ENCODE measurements around the gene ENTR1.

The ENTR1 gene

DNA sequence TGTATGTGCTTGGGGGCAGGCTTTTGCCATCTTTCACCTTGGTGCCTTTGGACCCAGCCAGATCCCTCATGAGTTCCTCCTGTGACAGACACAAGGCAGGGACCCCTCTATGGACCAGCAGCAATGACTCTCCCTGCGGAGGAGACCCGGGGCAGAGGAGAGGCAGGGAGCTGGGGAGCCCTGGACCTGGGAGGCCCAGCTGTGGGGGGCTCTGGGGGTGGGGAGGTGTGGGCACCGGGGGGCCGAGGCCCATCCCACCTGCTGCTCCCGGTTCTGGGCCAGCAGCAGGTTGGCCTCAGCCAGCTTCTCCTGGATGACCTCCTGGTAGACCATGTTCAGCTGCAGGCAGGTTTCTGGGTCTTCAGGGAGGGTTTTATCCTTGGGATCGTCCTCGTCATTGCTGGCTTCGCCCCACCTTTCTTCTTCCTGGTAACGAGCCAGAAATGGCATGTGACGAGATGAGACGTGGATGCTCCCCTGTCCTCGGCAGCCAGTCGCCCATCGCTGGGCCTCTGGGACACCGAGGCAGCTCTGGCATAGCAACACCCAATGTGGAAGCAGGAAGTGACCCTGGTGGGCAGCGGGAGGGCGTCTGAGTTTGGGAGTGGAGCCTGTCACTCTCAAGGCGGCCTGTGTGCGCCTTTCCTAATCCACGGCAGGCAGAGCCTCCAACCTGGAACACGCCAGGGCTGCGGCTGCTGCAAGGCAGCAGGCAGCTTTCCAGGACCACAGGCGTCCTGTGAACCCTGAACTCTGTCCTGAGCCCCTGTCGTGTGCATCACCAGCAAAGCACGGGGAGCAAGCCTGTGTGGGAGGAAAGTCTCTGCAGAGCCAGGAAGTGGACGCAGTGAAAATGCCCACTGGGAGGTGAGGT, 14.8 kb downstream of the ENTR1 start:
- Histone ChIP-seq H3K9ac (ENCODE audit: low read length in 2 of 2) (no peak overlapping the region), H3K36me3 (ENCODE audit: control insufficient read depth in 2 of 2, insufficient read depth in 2 of 2, low read length in 2 of 2) (peaks cover 40 to 42% of the 10 kb centered on the region in 2 donors), H3K4me1 (ENCODE audit: control insufficient read depth, insufficient read depth, low read length) (peaks cover 22% of the 10 kb centered on the region), H3K27ac (ENCODE audit: low read length) (no peak overlapping the region), H3K27me3 (ENCODE audit: control insufficient read depth in 1 of 2, insufficient read depth in 2 of 2, low read length in 2 of 2) (no peaks in the 10 kb centered on the region), H3K4me3 (ENCODE audit: low read length in 2 of 2) (no peak overlapping the region), H3K9me3 (ENCODE audit: control insufficient read depth in 2 of 2, low read length in 2 of 2) (no peaks in the 10 kb centered on the region)

DNA sequence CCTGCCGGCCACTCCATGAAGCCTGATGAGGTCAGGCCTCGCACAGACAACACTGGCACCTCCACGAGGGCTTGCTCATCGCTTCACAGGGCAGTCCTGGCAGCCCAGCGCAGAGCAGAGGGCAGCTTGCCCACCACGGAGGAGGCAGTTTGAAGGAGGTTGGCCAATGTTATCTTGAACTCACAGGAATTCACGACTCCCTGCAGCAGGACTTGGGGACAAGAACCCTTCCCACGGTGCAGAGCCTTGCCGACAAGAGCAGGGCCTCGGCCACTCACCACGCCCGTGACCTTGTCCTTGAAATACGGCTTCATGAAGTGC, 15.4 kb downstream of the ENTR1 start:
- Histone ChIP-seq H3K27ac (ENCODE audit: low read length) (no peak overlapping the region), H3K36me3 (ENCODE audit: control insufficient read depth in 2 of 2, insufficient read depth in 2 of 2, low read length in 2 of 2) (peaks cover 40 to 42% of the 10 kb centered on the region in 2 donors), H3K27me3 (ENCODE audit: control insufficient read depth in 1 of 2, insufficient read depth in 2 of 2, low read length in 2 of 2) (no peaks in the 10 kb centered on the region), H3K9me3 (ENCODE audit: control insufficient read depth in 2 of 2, low read length in 2 of 2) (no peaks in the 10 kb centered on the region), H3K9ac (ENCODE audit: low read length in 2 of 2) (no peak overlapping the region), H3K4me1 (ENCODE audit: control insufficient read depth, insufficient read depth, low read length) (peaks cover 18% of the 10 kb centered on the region), H3K4me3 (ENCODE audit: low read length in 2 of 2) (no peak overlapping the region)

DNA sequence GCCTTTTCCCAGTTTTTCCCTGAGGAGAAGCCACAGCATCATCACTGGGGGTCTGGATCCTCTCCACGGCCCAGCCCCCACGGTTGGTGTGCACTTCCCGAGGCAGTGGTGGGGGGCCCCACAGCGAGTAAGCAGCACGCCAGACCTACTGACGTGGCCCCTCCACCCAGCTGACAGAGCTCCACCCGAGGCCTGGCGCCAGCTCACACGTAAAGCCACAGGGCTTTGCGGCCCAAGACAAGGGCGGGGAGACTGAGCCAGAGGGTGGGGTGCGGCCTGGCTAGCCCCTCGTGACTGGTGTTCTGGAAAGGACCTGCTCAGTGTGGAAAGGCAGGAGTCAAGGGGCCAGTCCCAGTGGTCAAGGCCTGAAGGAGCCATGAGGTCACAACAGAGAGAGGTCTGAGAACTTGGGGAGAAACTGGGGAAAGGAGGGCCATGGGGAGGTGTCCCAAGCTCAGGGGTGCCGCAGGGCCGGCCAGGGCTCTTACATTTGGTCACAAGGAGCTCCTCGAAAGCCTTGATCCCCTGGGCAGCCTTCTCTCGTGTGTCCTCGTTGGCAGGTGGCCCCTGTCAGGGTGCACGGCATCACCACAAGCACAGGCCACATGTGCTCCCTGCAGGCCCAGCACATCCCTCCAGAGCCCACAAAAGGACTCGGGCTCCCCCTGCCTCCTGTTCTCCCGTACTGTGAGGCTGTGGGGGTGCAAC, 15.9 kb downstream of the ENTR1 start:
- H3K36me3 ChIP-seq (ENCODE audit: control insufficient read depth in 2 of 2, insufficient read depth in 2 of 2, low read length in 2 of 2), result peaks cover 40 to 42% of the 10 kb centered on the region in 2 donors
- H3K9ac ChIP-seq (ENCODE audit: low read length in 2 of 2), result no peak overlapping the region
- no peak overlapping the region for H3K27ac ChIP-seq (ENCODE audit: low read length)
- peaks cover 15% of the 10 kb centered on the region for H3K4me1 ChIP-seq (ENCODE audit: control insufficient read depth, insufficient read depth, low read length)
- no peak overlapping the region for H3K4me3 ChIP-seq (ENCODE audit: low read length in 2 of 2)
- no peaks in the 10 kb centered on the region for H3K9me3 ChIP-seq (ENCODE audit: control insufficient read depth in 2 of 2, low read length in 2 of 2)
- H3K27me3 ChIP-seq (ENCODE audit: control insufficient read depth in 1 of 2, insufficient read depth in 2 of 2, low read length in 2 of 2), result no peaks in the 10 kb centered on the region

DNA sequence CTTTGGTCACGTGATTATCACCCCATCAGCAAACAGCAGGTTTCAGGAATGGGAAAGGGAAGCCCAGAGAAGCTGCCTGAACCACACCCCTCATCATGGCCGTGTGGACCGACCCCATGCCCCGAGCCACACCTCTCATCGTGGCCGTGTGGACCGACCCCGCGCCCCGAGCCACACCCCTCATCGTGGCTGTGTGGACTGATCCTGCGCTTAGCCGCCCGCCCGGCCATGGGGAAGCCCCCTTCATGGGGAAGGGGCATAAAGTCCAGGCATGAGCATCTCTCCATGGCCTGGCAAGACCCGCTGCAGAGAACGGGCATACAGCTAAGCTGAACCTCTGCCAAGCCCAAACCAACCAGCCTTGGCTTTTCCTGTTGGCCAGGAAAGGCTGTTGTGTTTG, 16.9 kb downstream of the ENTR1 start:
- Histone ChIP-seq H3K4me3 (ENCODE audit: low read length in 2 of 2) (no peak overlapping the region), H3K4me1 (ENCODE audit: control insufficient read depth, insufficient read depth, low read length) (peaks cover 5% of the 10 kb centered on the region), H3K9me3 (ENCODE audit: control insufficient read depth in 2 of 2, low read length in 2 of 2) (no peaks in the 10 kb centered on the region), H3K9ac (ENCODE audit: low read length in 2 of 2) (no peak overlapping the region), H3K27ac (ENCODE audit: low read length) (no peak overlapping the region), H3K27me3 (ENCODE audit: control insufficient read depth in 1 of 2, insufficient read depth in 2 of 2, low read length in 2 of 2) (no peaks in the 10 kb centered on the region), H3K36me3 (ENCODE audit: control insufficient read depth in 2 of 2, insufficient read depth in 2 of 2, low read length in 2 of 2) (peaks cover 43 to 47% of the 10 kb centered on the region in 2 donors)

DNA sequence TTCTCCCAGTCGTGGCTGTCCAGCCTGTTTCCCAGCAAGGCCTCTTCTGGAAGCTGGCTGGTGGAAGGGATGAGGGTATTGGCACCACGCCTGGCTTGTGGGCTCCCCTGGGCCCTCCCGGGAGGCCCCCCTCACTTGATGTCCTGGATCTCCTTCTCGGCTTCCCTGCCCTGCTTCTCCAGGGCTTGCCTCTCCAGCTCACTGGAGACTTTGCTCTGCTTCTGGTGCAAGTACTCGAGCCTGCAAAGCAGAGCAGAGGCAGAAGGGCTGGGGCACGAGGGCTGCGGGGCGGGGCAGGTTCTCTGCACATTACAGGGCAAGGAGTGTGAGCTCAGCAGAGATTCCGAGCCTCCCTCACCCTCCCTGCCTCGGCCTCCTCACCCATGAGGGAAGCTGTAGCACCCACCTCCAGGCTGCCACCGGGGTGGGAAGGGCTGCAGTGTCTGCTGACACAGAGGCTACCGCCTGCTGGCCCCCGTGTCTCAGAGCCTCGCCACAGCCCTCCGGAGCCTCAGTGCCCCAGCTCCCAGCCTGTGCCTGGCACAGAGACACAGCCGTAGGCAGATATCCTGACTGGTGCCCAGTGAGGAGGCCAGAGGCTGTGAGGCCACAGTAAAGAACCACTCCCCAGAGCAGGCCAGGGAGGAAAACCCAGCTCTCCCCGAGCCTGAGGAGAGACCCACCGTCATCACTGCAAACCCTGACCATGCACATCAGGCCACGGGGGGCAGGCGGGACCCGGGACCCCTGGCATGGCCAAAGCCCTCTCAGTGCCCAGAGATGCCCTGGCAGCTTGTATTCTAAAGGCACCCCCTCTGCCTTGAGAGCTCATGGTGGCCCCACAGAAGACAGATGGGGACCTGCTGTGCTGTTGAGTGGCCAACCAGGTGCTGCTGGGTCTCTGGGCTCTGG, 17.6 kb downstream of the ENTR1 start:
- H3K9ac ChIP-seq (ENCODE audit: low read length in 2 of 2), result no peak overlapping the region

DNA sequence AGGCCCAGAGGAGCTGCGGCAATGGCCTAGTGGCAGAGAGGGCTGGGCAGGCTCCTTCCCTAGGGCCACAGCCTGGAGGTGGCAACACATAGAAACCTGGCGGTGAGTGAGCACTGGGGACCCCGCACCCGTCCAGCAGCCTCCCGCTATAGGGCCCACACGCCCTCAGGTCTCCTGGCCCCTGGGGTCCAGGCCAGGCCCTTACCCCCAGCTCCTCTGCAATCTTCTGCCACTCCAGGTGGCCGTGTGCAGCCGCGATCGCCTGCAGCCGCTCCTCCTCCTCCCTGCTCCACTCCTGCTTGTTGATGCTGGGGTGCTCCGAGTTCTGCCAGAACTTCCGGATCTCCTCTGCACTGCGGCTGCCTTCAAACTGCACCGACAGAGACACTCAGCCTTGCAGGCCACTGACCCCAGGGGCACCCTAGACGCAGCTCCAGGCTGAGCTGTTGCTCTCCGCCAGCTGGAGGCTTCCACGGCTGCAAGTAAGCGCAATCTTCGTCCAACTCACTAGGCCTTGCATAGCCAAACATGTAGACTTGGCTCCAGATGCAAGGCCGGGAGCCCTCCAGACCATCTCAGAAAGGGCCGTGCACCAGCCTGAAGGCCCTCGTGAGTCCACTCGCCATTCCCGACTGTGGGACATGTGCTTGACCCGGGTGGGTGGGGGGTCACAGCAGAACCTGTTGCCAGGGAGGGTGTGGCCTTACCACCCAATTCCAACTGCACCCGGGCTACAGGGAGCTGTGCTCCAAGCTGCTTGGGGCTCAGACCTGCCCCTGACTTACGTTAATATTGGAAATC, 18.5 kb downstream of the ENTR1 start:
- Histone ChIP-seq H3K4me3 (ENCODE audit: low read length in 2 of 2) (no peak overlapping the region), H3K36me3 (ENCODE audit: control insufficient read depth in 2 of 2, insufficient read depth in 2 of 2, low read length in 2 of 2) (peaks cover 54 to 55% of the 10 kb centered on the region in 2 donors), H3K9me3 (ENCODE audit: control insufficient read depth in 2 of 2, low read length in 2 of 2) (no peaks in the 10 kb centered on the region), H3K4me1 (ENCODE audit: control insufficient read depth, insufficient read depth, low read length) (no peaks in the 10 kb centered on the region), H3K27ac (ENCODE audit: low read length) (no peak overlapping the region), H3K9ac (ENCODE audit: low read length in 2 of 2) (no peak overlapping the region), H3K27me3 (ENCODE audit: control insufficient read depth in 1 of 2, insufficient read depth in 2 of 2, low read length in 2 of 2) (no peaks in the 10 kb centered on the region)

More for the DNA sequence above, 17.6 kb downstream of the ENTR1 start:
- Histone ChIP-seq H3K4me3 (ENCODE audit: low read length in 2 of 2) (no peak overlapping the region), H3K27me3 (ENCODE audit: control insufficient read depth in 1 of 2, insufficient read depth in 2 of 2, low read length in 2 of 2) (no peaks in the 10 kb centered on the region), H3K36me3 (ENCODE audit: control insufficient read depth in 2 of 2, insufficient read depth in 2 of 2, low read length in 2 of 2) (peaks cover 48 to 50% of the 10 kb centered on the region in 2 donors), H3K4me1 (ENCODE audit: control insufficient read depth, insufficient read depth, low read length) (no peaks in the 10 kb centered on the region), H3K9me3 (ENCODE audit: control insufficient read depth in 2 of 2, low read length in 2 of 2) (no peaks in the 10 kb centered on the region), H3K27ac (ENCODE audit: low read length) (no peak overlapping the region)

DNA sequence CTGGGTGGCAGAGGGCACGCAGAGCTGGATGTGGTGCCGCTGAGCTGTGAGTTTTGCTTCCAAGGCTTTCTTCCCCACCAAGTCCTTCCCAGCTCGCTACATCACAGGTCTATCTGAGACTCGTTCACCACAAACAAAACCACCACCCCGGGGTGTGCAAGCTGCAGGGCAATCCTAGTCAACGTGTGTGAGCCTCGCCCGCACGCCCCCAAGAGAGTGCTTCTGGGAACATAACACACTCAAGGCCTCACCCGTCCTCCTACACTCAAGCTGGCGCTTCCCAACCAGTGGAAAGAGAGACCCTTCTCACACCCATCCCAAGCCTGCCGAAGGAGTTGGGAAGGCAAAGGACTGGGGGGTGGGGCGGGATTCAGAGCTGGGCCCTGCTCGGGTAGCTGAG, 21.0 kb downstream of the ENTR1 start:
- H3K36me3 ChIP-seq (ENCODE audit: control insufficient read depth in 2 of 2, insufficient read depth in 2 of 2, low read length in 2 of 2), result peaks cover 37 to 39% of the 10 kb centered on the region in 2 donors
- H3K27me3 ChIP-seq (ENCODE audit: control insufficient read depth in 1 of 2, insufficient read depth in 2 of 2, low read length in 2 of 2), result no peaks in the 10 kb centered on the region
- no peak overlapping the region for H3K27ac ChIP-seq (ENCODE audit: low read length)
- no peak overlapping the region for H3K9ac ChIP-seq (ENCODE audit: low read length in 2 of 2)
- H3K4me1 ChIP-seq (ENCODE audit: control insufficient read depth, insufficient read depth, low read length), result no peaks in the 10 kb centered on the region
- H3K9me3 ChIP-seq (ENCODE audit: control insufficient read depth in 2 of 2, low read length in 2 of 2), result no peaks in the 10 kb centered on the region
- H3K4me3 ChIP-seq (ENCODE audit: low read length in 2 of 2), result no peak overlapping the region

DNA sequence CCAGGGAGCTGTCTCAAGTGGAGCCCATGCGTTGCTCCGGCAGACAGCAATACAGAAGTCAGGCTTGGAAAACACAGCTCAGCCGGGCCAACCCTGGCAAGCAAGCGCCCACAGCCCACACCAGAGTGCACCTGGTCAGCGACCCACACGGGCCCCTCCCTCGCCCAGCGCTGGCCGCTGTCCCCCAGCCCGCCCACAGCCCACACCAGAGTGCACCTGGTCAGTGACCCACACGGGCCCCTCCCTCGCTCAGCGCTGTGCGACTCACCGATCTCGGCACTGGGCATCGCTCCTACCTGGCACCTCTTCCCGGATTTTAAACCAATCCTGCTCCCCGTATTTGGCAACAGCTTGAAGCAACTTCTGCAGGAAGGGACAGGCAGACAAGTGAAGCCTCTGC, 23.2 kb downstream of the ENTR1 start:
- Histone ChIP-seq H3K4me1 (ENCODE audit: control insufficient read depth, insufficient read depth, low read length) (no peaks in the 10 kb centered on the region), H3K9ac (ENCODE audit: low read length in 2 of 2) (no peak overlapping the region), H3K36me3 (ENCODE audit: control insufficient read depth in 2 of 2, insufficient read depth in 2 of 2, low read length in 2 of 2) (peaks cover 34 to 35% of the 10 kb centered on the region in 2 donors), H3K4me3 (ENCODE audit: low read length in 2 of 2) (no peak overlapping the region), H3K9me3 (ENCODE audit: control insufficient read depth in 2 of 2, low read length in 2 of 2) (no peaks in the 10 kb centered on the region), H3K27ac (ENCODE audit: low read length) (no peak overlapping the region), H3K27me3 (ENCODE audit: control insufficient read depth in 1 of 2, insufficient read depth in 2 of 2, low read length in 2 of 2) (no peaks in the 10 kb centered on the region)

DNA sequence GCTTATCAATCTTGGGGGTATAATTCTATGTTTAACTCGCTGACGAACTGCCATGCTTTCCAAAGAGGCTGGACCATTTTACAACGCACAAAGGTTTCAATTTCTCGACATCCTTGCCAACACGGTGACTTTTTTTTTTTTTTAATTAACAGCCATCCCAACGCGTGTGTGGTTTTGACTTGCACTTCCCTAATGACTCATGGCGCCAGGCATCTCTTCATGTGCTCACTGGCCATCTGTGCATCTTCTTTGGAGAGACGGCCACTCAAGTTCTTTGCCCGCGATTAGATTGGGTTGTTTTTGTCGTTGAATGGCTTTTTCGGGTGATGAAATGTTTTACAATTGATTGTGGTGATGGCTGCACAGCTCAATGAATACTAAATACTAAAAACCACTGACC, 24.4 kb downstream of the ENTR1 start:
- H3K4me1 ChIP-seq (ENCODE audit: control insufficient read depth, insufficient read depth, low read length), result no peaks in the 10 kb centered on the region
- peaks cover 25 to 32% of the 10 kb centered on the region in 2 donors for H3K36me3 ChIP-seq (ENCODE audit: control insufficient read depth in 2 of 2, insufficient read depth in 2 of 2, low read length in 2 of 2)
- H3K9ac ChIP-seq (ENCODE audit: low read length in 2 of 2), result no peak overlapping the region
- no peaks in the 10 kb centered on the region for H3K27me3 ChIP-seq (ENCODE audit: control insufficient read depth in 1 of 2, insufficient read depth in 2 of 2, low read length in 2 of 2)
- H3K27ac ChIP-seq (ENCODE audit: low read length), result no peak overlapping the region
- H3K9me3 ChIP-seq (ENCODE audit: control insufficient read depth in 2 of 2, low read length in 2 of 2), result no peaks in the 10 kb centered on the region
- H3K4me3 ChIP-seq (ENCODE audit: low read length in 2 of 2), result no peak overlapping the region

DNA sequence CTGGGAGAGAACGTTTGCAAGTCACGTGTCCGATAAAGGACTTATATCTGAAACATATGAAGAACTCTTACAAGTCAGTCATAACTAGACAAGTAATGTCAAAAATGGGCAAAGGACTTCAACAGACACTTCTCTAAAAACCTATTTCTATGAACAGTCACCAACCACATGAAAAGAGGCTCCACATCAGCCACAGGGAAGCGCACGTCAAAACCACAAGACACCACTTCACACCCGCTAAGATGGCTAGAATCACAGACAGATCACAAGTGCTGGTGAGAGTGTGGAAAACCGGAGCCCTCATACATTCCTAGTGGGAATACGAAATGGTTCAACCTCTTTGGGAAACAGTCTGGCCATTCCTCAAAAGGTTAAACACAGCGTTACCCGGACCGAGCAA, 25.4 kb downstream of the ENTR1 start:
- H3K4me3 ChIP-seq (ENCODE audit: low read length in 2 of 2), result no peak overlapping the region
- no peak overlapping the region for H3K27ac ChIP-seq (ENCODE audit: low read length)
- H3K27me3 ChIP-seq (ENCODE audit: control insufficient read depth in 1 of 2, insufficient read depth in 2 of 2, low read length in 2 of 2), result no peaks in the 10 kb centered on the region
- H3K9me3 ChIP-seq (ENCODE audit: control insufficient read depth in 2 of 2, low read length in 2 of 2), result no peaks in the 10 kb centered on the region
- H3K4me1 ChIP-seq (ENCODE audit: control insufficient read depth, insufficient read depth, low read length), result no peaks in the 10 kb centered on the region
- H3K36me3 ChIP-seq (ENCODE audit: control insufficient read depth in 2 of 2, insufficient read depth in 2 of 2, low read length in 2 of 2), result peaks cover 25 to 32% of the 10 kb centered on the region in 2 donors
- no peak overlapping the region for H3K9ac ChIP-seq (ENCODE audit: low read length in 2 of 2)
